ENCODE results near the gene ADAM22. TPM values are rescaled to one million over a fixed set of nuclear protein-coding genes. Genes with fewer than 3 reads are reported as not detected.

The ADAM22 gene
- total and polyA plus RNA-seq, 10 of the 15 experiments (the other 5 are each of a cell fraction or from before 2014, with no cell fraction given) = 1.4 to 24.5 (median 7.6) TPM

GRCh38 chr7:88117325-88117724, 183.3 kb downstream of the ADAM22 start (continued):
- no peak for TF ChIP-seq ZBTB40 (IDR thresholded peaks at IDR 0.05; ENCODE audit: borderline replicate concordance)
- no peak for TF ChIP-seq PBX3 (IDR thresholded peaks at IDR 0.05; ENCODE audit: insufficient replicate concordance, low read depth, low read length)
- TF ChIP-seq PRDM15 (CRISPR knock-in tag; IDR thresholded peaks at IDR 0.05) = no peak
- no peak for TF ChIP-seq ESRRA (IDR thresholded peaks at IDR 0.05; ENCODE audit: low read length)

All from GM12878 (cell line).